KMS-11 (cell line): ENCODE measurements around the gene PCSK6.

Experiments used
- H2AFZ ChIP-seq: fragments of 200-600 bp; sonication (generic); 2 replicates; pipeline ENCODE4 v1.6.1; 2016; ENCODE audit warnings: antibody characterized with exemption, mixed run types, low read depth
- H3K27ac ChIP-seq: fragments of 200-600 bp; sonication (generic); 2 replicates; pipeline ENCODE4 v1.6.1; 2016; ENCODE audit warnings: mild to moderate bottlenecking, mixed run types
- H3K27me3 ChIP-seq: fragments of 200-600 bp; sonication (generic); 2 replicates; pipeline ENCODE4 v1.6.1; 2017; ENCODE audit warnings: mild to moderate bottlenecking, low read depth, mixed run types, moderate library complexity; ENCODE audit not compliant: insufficient read depth
- H3K36me3 ChIP-seq: fragments of 200-600 bp; sonication (generic); 2 replicates; pipeline ENCODE4 v1.6.1; 2017; ENCODE audit warnings: mild to moderate bottlenecking, mixed run types; ENCODE audit not compliant: insufficient read depth
- H3K4me1 ChIP-seq: fragments of 200-600 bp; sonication (generic); 2 replicates; pipeline ENCODE4 v1.6.1; 2016; ENCODE audit warnings: mild to moderate bottlenecking, low read depth, mixed run types; ENCODE audit not compliant: poor library complexity, severe bottlenecking
- H3K4me2 ChIP-seq: fragments of 200-600 bp; sonication (generic); 2 replicates; pipeline ENCODE4 v1.7.0; 2016; ENCODE audit warnings: mild to moderate bottlenecking, mixed run types
- H3K4me3 ChIP-seq: fragments of 200-600 bp; sonication (generic); IDR thresholded peaks from 2 replicates; pipeline ENCODE4 v1.6.1; 2017; ENCODE audit warnings: low read depth, low read length, mixed read lengths; ENCODE audit not compliant: insufficient read depth
- H3K79me2 ChIP-seq: fragments of 200-600 bp; sonication (generic); 2 replicates; pipeline ENCODE4 v1.6.1; 2016; ENCODE audit warnings: low read depth, mixed run types; ENCODE audit not compliant: insufficient read depth
- H3K9ac ChIP-seq: fragments of 200-600 bp; sonication (generic); 2 replicates; pipeline ENCODE4 v1.6.1; 2016; ENCODE audit warnings: mild to moderate bottlenecking, mixed run types
- H4K20me1 ChIP-seq: fragments of 200-600 bp; sonication (generic); 2 replicates; pipeline ENCODE4 v1.6.1; 2016; ENCODE audit warnings: mild to moderate bottlenecking, mixed run types; ENCODE audit not compliant: insufficient read depth
- TF ChIP-seq, protein P1 (sequence below): fragments of 200-600 bp; sonication (generic); conservative IDR thresholded peaks from 2 replicates; pipeline ENCODE4 v1.6.1; 2017; ENCODE audit warnings: low read depth, mild to moderate bottlenecking, antibody characterized with exemption, low read length, moderate library complexity, mixed read lengths

The PCSK6 gene

DNA sequence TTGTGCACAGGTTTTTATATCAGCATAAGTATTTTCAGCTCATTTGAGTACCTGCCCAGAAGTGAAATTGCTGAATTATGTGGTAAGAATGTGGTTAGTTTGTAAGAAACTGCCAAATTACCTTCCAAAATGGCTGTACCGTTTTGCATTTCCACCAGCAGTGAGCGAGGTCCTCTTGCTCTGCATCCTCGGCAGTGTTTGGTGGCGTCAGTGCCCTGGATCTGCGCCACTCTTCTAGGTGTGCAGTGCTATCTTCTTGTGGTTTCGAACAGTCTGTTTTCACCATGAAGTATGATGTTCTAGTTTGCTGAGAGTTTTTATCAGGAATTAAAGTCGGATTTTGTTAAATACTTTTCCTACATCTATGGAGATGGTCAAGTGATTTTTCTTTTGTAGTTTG, 24.8 kb upstream of the PCSK6 start:
- H4K20me1 ChIP-seq, result no peaks in the 10 kb centered on the region
- H3K27me3 ChIP-seq, result no peaks in the 10 kb centered on the region
- no peaks in the 10 kb centered on the region for H3K36me3 ChIP-seq
- no peak overlapping the region for H2AFZ ChIP-seq
- H3K79me2 ChIP-seq, result no peaks in the 10 kb centered on the region
- H3K4me2 ChIP-seq, result no peak overlapping the region
- H3K9ac ChIP-seq, result no peak overlapping the region
- H3K27ac ChIP-seq, result no peak overlapping the region
- TF ChIP-seq, protein P1, sequence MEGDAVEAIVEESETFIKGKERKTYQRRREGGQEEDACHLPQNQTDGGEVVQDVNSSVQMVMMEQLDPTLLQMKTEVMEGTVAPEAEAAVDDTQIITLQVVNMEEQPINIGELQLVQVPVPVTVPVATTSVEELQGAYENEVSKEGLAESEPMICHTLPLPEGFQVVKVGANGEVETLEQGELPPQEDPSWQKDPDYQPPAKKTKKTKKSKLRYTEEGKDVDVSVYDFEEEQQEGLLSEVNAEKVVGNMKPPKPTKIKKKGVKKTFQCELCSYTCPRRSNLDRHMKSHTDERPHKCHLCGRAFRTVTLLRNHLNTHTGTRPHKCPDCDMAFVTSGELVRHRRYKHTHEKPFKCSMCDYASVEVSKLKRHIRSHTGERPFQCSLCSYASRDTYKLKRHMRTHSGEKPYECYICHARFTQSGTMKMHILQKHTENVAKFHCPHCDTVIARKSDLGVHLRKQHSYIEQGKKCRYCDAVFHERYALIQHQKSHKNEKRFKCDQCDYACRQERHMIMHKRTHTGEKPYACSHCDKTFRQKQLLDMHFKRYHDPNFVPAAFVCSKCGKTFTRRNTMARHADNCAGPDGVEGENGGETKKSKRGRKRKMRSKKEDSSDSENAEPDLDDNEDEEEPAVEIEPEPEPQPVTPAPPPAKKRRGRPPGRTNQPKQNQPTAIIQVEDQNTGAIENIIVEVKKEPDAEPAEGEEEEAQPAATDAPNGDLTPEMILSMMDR, result no peak
- no peak overlapping the region for H3K4me3 ChIP-seq
- H3K4me1 ChIP-seq, result no peaks in the 10 kb centered on the region

DNA sequence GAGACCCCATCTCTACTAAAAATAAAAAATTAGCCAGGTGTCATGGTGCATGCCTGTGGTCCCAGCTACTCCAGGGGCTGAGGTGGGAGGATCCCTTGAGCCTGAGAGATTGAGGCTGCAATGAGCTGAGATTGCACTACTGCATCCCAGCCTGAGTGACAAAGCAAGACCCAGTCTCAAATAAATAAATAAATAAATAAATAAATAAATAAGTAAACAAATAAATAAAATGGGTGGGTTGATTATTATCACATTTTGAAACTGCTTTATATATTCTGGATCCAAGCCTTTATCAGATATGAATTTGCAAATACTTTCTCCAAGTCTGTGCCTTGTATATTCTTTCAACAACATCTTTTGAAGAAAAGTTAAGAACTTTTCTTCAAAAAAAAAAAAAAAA, 22.2 kb upstream of the PCSK6 start:
- Histone ChIP-seq H3K27ac (no peak overlapping the region), H3K4me3 (no peak overlapping the region), H3K27me3 (no peaks in the 10 kb centered on the region), H3K4me1 (no peaks in the 10 kb centered on the region), H3K4me2 (no peak overlapping the region), H2AFZ (no peak overlapping the region), H3K36me3 (no peaks in the 10 kb centered on the region), H3K79me2 (no peaks in the 10 kb centered on the region), H3K9ac (no peak overlapping the region), H4K20me1 (no peaks in the 10 kb centered on the region)
- TF ChIP-seq, protein P1, result no peak

DNA sequence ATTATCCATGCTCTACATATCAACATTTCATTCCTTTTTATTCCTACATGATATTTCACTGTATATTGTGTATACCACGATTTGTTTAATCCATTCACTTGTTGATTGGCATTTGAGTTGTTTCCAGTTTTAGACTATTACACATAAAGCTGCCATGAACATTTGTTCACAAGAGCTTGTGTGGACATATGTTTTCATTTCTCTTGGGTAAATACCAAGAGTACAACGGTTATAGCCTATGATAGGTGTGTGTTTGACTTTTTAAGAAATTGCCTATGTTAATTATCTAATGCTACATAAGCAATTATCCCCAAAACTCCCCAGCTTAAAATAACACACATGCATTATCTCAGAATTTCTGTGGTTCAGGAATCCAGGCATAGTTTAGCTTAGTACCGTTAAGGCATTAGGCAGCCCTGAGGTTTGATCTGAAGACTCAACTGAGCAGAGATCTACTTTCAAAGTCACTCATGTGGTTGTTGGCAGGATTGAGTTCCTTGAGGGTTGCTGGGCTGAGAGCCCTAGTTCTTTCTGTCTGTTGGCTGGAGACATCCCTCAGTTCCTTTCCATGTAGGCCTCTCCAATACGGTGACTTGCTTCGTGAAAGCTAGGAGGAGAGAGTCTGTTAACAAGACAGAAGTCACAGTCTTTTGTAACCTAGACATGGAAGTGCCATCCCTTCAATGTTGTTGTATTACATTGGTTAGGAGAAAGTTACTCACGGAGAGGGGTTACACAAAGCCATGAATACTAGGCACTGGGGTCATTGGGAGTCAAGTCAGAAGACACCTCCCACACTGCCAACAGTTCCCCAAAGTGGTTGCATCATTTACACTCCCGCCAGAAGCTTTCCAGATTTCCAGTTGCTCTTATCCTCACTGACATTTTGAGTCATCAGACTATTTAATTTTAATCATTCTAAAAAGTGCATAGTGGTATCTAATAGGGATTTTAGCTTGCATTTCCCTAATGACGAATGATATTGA, 21.0 kb upstream of the PCSK6 start:
- H3K4me2 ChIP-seq, result no peak overlapping the region
- H3K4me3 ChIP-seq, result no peak overlapping the region
- no peak overlapping the region for H3K27ac ChIP-seq
- no peaks in the 10 kb centered on the region for H3K4me1 ChIP-seq
- H3K36me3 ChIP-seq, result no peaks in the 10 kb centered on the region
- no peaks in the 10 kb centered on the region for H3K27me3 ChIP-seq
- TF ChIP-seq, protein P1, result no peak
- H3K79me2 ChIP-seq, result no peaks in the 10 kb centered on the region
- H3K9ac ChIP-seq, result no peak overlapping the region
- no peaks in the 10 kb centered on the region for H4K20me1 ChIP-seq
- no peak overlapping the region for H2AFZ ChIP-seq

DNA sequence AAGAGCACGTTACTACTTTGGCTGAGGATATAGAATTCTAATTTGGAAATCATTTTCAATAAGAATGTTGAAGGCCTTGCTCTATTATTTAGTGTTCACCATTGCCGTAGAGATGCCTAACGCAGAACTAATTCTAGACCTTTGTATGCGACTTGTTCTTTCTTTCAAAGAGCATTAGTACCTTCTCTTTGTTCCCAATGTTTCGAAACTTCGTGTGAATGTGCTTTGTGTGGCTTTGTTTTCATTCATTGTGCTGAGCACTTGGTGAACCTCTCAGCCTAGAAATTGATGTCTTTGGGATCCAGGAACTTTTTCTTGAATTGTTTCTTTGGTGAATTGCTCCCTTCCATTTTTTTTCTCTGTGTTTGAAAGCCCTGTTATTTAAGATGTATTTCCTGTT, 19.8 kb upstream of the PCSK6 start:
- Histone ChIP-seq H3K4me2 (no peak overlapping the region), H3K9ac (no peak overlapping the region), H3K4me3 (no peak overlapping the region), H3K4me1 (no peaks in the 10 kb centered on the region), H4K20me1 (no peaks in the 10 kb centered on the region), H3K79me2 (no peaks in the 10 kb centered on the region), H3K27ac (no peak overlapping the region), H3K36me3 (no peaks in the 10 kb centered on the region), H2AFZ (no peak overlapping the region), H3K27me3 (no peaks in the 10 kb centered on the region)
- TF ChIP-seq, protein P1, result no peak
